Suprapubic skin (tissue), 4 donors: ENCODE measurements around the gene DUS1L.

Source experiments
- EP300 ChIP-seq: sonication (generic); formaldehyde crosslinking; IDR thresholded peaks from one replicate; pipeline ENCODE4 v1.6.1; 2017; ENCODE audit warnings: antibody characterized with exemption
- POLR2AphosphoS5 ChIP-seq, 3 donors: sonication (generic); formaldehyde crosslinking; IDR thresholded peaks; one replicate each; pipeline ENCODE4 v1.6.1; 2017; ENCODE audit warnings: antibody characterized with exemption in 3 of 3
- TF ChIP-seq, protein P1 (sequence below), 2 donors: fragments of 200-600 bp in 1 of 2; fragments of 450-650 bp in 1 of 2; sonication (generic) in 1 of 2; IDR thresholded peaks; one replicate each; pipeline ENCODE4 v1.5.1; 2016 to 2019; ENCODE audit warnings: antibody characterized with exemption in 2 of 2, mild to moderate bottlenecking in 1 of 2, moderate library complexity in 1 of 2

DNA sequence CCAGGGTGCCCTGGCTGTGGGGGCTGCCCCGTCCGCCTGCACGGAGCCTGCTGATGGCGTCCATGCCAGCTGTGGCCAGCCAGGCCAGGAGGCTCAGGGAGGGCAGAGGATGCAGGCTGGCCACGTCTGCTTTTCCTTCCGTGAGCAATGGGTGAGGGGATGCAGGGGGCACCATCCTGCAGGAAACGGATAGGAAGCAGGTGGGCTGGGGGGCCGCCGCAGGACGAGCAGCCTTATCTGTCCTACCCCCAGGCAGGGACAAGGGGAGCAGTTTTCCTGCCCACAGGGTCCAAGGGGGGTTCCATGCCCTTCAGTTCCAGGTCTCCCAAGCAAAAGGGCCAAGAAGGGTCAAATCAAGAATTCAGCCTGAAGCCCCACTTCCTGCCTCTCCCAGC is 6.8 kb downstream of the DUS1L start:
- TF ChIP-seq, protein P1, sequence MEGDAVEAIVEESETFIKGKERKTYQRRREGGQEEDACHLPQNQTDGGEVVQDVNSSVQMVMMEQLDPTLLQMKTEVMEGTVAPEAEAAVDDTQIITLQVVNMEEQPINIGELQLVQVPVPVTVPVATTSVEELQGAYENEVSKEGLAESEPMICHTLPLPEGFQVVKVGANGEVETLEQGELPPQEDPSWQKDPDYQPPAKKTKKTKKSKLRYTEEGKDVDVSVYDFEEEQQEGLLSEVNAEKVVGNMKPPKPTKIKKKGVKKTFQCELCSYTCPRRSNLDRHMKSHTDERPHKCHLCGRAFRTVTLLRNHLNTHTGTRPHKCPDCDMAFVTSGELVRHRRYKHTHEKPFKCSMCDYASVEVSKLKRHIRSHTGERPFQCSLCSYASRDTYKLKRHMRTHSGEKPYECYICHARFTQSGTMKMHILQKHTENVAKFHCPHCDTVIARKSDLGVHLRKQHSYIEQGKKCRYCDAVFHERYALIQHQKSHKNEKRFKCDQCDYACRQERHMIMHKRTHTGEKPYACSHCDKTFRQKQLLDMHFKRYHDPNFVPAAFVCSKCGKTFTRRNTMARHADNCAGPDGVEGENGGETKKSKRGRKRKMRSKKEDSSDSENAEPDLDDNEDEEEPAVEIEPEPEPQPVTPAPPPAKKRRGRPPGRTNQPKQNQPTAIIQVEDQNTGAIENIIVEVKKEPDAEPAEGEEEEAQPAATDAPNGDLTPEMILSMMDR (IDR thresholded peaks at IDR 0.05) = no peak
- no peak for TF ChIP-seq EP300
- TF ChIP-seq POLR2AphosphoS5 (IDR thresholded peaks at IDR 0.05) = no peak
